Measurements from ENCODE around the gene SH3GLB1.

SH3GLB1 gene

DNA sequence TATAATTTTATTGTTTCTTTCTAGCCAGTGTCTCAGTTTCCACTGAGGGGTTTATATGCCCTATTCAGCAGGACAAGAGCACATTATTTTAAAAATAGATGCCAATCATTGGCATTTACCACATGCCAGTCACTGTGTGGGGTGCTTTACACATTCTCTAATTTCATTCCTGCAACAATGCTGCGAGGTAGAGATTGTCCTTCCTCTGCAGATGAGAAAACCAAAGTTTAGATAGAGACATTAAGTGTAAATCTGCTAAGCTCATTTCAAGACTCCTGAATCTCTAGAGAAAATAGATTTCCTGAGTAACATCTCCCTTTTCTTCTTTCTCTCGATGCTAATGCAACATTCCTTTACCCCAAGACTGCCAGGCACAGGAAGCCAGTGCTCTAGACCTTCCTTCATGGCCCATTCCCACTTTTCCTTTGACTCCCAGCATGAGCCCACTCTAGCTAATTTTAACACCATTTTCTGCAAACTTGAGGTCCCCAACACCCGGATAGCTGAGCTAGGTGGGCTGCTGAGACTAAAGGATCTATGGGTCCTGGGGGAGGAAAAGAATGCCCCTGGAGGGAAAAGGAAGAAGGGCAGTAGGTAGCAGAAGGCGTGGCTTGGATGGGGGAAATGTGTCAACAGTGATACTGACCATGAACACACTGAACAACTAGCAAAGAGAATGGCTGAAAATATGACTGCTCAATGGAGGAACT is 50.0 kb downstream of the SH3GLB1 start:
- no peak for DNase-seq (ENCODE audit: low read depth in 1 of 2, low spot score in 1 of 2)
- Histone ChIP-seq H3K27me3 (ENCODE audit: insufficient read depth, poor library complexity, severe bottlenecking) (no peaks in the 10 kb centered on the region), H3K4me3 (replicated peaks; ENCODE audit: insufficient read depth, low read length) (no peak overlapping the region), H3K27ac (replicated peaks) (no peak overlapping the region)
- TF ChIP-seq GABPA (IDR thresholded peaks at IDR 0.05; ENCODE audit: low read depth) = no peak
- TF ChIP-seq, protein P1, sequence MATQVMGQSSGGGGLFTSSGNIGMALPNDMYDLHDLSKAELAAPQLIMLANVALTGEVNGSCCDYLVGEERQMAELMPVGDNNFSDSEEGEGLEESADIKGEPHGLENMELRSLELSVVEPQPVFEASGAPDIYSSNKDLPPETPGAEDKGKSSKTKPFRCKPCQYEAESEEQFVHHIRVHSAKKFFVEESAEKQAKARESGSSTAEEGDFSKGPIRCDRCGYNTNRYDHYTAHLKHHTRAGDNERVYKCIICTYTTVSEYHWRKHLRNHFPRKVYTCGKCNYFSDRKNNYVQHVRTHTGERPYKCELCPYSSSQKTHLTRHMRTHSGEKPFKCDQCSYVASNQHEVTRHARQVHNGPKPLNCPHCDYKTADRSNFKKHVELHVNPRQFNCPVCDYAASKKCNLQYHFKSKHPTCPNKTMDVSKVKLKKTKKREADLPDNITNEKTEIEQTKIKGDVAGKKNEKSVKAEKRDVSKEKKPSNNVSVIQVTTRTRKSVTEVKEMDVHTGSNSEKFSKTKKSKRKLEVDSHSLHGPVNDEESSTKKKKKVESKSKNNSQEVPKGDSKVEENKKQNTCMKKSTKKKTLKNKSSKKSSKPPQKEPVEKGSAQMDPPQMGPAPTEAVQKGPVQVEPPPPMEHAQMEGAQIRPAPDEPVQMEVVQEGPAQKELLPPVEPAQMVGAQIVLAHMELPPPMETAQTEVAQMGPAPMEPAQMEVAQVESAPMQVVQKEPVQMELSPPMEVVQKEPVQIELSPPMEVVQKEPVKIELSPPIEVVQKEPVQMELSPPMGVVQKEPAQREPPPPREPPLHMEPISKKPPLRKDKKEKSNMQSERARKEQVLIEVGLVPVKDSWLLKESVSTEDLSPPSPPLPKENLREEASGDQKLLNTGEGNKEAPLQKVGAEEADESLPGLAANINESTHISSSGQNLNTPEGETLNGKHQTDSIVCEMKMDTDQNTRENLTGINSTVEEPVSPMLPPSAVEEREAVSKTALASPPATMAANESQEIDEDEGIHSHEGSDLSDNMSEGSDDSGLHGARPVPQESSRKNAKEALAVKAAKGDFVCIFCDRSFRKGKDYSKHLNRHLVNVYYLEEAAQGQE (IDR thresholded peaks at IDR 0.05; ENCODE audit: insufficient replicate concordance, low read depth) = no peak
- TF ChIP-seq, protein P2, sequence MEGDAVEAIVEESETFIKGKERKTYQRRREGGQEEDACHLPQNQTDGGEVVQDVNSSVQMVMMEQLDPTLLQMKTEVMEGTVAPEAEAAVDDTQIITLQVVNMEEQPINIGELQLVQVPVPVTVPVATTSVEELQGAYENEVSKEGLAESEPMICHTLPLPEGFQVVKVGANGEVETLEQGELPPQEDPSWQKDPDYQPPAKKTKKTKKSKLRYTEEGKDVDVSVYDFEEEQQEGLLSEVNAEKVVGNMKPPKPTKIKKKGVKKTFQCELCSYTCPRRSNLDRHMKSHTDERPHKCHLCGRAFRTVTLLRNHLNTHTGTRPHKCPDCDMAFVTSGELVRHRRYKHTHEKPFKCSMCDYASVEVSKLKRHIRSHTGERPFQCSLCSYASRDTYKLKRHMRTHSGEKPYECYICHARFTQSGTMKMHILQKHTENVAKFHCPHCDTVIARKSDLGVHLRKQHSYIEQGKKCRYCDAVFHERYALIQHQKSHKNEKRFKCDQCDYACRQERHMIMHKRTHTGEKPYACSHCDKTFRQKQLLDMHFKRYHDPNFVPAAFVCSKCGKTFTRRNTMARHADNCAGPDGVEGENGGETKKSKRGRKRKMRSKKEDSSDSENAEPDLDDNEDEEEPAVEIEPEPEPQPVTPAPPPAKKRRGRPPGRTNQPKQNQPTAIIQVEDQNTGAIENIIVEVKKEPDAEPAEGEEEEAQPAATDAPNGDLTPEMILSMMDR (IDR thresholded peaks at IDR 0.05; ENCODE audit: insufficient read depth, low read length) = no peak
- no peak for TF ChIP-seq POLR2AphosphoS5 (IDR thresholded peaks at IDR 0.05; ENCODE audit: low read depth)
- no peak for TF ChIP-seq SPI1 (IDR thresholded peaks at IDR 0.05; ENCODE audit: borderline replicate concordance, low read depth)

GRCh38 chr1:86756062-86756406 is 51.7 kb downstream of the SH3GLB1 start:
- Histone ChIP-seq H3K27ac (replicated peaks) (no peak overlapping the region), H3K4me3 (replicated peaks; ENCODE audit: insufficient read depth, low read length) (no peak overlapping the region), H3K27me3 (ENCODE audit: insufficient read depth, poor library complexity, severe bottlenecking) (no peaks in the 10 kb centered on the region)
- DNase-seq (ENCODE audit: low read depth in 1 of 2, low spot score in 1 of 2) = no peak
- TF ChIP-seq, protein P1 (IDR thresholded peaks at IDR 0.05; ENCODE audit: insufficient replicate concordance, low read depth) = no peak
- TF ChIP-seq SPI1 (IDR thresholded peaks at IDR 0.05; ENCODE audit: borderline replicate concordance, low read depth) = no peak

GRCh38 chr1:86757272-86757984 is 53.1 kb downstream of the SH3GLB1 start:
- no peak for TF ChIP-seq POLR2AphosphoS5 (IDR thresholded peaks at IDR 0.05; ENCODE audit: low read depth)
- TF ChIP-seq, protein P1 (IDR thresholded peaks at IDR 0.05; ENCODE audit: insufficient replicate concordance, low read depth) = no peak
- no peak for TF ChIP-seq SPI1 (IDR thresholded peaks at IDR 0.05; ENCODE audit: borderline replicate concordance, low read depth)
- TF ChIP-seq, protein P2 (IDR thresholded peaks at IDR 0.05; ENCODE audit: insufficient read depth, low read length) = no peak
- no peak for TF ChIP-seq GABPA (IDR thresholded peaks at IDR 0.05; ENCODE audit: low read depth)
- no peak overlapping the region for H3K4me3 ChIP-seq (replicated peaks; ENCODE audit: insufficient read depth, low read length)
- DNase-seq (ENCODE audit: low read depth in 1 of 2, low spot score in 1 of 2) = no peak
- no peaks in the 10 kb centered on the region for H3K27me3 ChIP-seq (ENCODE audit: insufficient read depth, poor library complexity, severe bottlenecking)
- H3K27ac ChIP-seq (replicated peaks) = no peak overlapping the region

Measured in HL-60 (cell line).